Subcutaneous abdominal adipose tissue (tissue), 5 donors: ENCODE data around the gene TTLL3.
"Not testable (repeated sequence)": the region's sequence is repeated elsewhere in the genome, so short reads cannot be mapped to it uniquely, and the experiment has no call there.

Experiments
- H3K27ac ChIP-seq: one replicate; pipeline ENCODE4 v1.7.0; 2013; ENCODE audit warnings: low read depth, mild to moderate bottlenecking, inconsistent platforms, low read length, moderate library complexity
- H3K27me3 ChIP-seq, 5 donors: one replicate each; pipeline ENCODE4 v1.7.0; 2013; ENCODE audit warnings: low read length in 5 of 5, inconsistent platforms in 1 of 5; ENCODE audit not compliant: control insufficient read depth in 5 of 5, insufficient read depth in 4 of 5
- H3K36me3 ChIP-seq, 5 donors: one replicate each; pipeline ENCODE4 v1.7.0; 2013; ENCODE audit warnings: low read length in 5 of 5; ENCODE audit not compliant: control insufficient read depth in 5 of 5, insufficient read depth in 5 of 5
- H3K4me1 ChIP-seq, 5 donors: one replicate each; pipeline ENCODE4 v1.7.0; 2013; ENCODE audit warnings: low read length in 5 of 5, mild to moderate bottlenecking in 3 of 5, moderate library complexity in 1 of 5; ENCODE audit not compliant: control insufficient read depth in 5 of 5, insufficient read depth in 5 of 5
- H3K4me3 ChIP-seq, 5 donors: one replicate each; pipeline ENCODE4 v1.7.0; 2013; ENCODE audit warnings: low read length in 5 of 5, low read depth in 1 of 5
- H3K9ac ChIP-seq, 5 donors: one replicate each; pipeline ENCODE4 v1.7.0; 2013; ENCODE audit warnings: low read length in 5 of 5, mild to moderate bottlenecking in 4 of 5, moderate library complexity in 3 of 5
- H3K9me3 ChIP-seq, 5 donors: one replicate each; pipeline ENCODE4 v1.7.0; 2013; ENCODE audit warnings: low read length in 5 of 5; ENCODE audit not compliant: control insufficient read depth in 5 of 5
- donor health status: healthy.
- donor health status: healthy.
- donor health status: healthy.
- donor health status: healthy.
- donor health status: healthy.

Gene TTLL3

DNA sequence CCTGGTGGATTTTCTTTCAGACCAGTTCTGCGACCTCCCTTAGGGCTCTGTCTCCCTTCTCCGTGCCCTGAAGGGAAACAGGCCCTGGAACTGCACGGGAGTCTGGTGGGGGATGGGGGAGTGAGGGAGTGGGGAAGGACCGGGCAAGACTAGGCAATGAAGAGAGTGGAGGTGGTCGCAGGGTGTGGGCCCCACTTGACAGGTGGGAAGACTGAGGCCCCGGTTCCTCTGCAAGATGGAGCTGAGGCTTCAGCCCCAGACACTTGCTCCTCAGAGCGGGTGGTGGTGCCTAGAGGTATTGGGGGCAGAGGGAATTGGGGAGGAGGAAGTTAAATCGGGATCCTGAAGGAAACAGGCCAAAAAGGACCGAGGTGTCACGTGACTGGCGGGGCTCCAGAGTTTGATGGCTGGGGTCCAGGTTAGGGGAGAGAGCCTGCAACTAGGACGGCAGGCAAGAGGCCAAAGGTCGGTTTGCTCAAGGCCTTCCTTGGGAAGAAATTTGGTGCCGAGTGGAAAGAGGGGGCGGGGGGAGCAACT lies 39.7 kb upstream of the TTLL3 start:
- Histone ChIP-seq H3K9ac (peak overlapping the region; percentile 63 to 91 (median 87)), H3K9me3 (no peaks in the 10 kb centered on the region)

DNA sequence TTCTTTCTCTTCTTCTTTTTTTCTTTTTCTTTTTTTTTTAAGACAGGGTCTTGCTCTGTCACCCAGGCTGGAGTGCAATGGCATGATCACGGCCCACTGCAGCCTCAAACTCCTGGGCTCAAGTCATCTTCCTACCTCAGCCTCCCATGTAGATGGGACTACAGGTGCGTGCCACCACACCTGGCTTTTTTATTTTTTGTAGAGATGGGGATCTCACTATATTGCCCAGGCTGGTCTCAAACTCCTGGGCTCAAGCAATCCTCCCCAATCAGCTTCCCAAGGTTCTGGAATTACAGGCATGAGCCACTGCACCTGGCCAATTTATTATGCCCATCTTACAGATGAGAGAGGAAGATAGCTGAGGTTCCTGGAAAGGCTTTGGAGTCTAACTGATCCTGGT lies 39.1 kb upstream of the TTLL3 start:
- not testable (repeated sequence) for H3K27me3 ChIP-seq, H3K4me3 ChIP-seq, H3K9ac ChIP-seq, H3K36me3 ChIP-seq, H3K9me3 ChIP-seq
- Histone ChIP-seq H3K27ac (peak overlapping the region; percentile 97), H3K4me1 (peaks cover 13 to 55% (median 48%) of the 10 kb centered on the region in 5 donors)

More for the DNA sequence above, 39.7 kb upstream of the TTLL3 start:
- Histone ChIP-seq H3K4me1 (peaks cover 13 to 55% (median 49%) of the 10 kb centered on the region in 5 donors), H3K4me3 (peak overlapping the region; percentile 69 to 84 (median 81)), H3K36me3 (peaks cover under 1 to 12% (median 9%) of the 10 kb centered on the region in 5 donors), H3K27ac (peak overlapping the region; percentile 97), H3K27me3 (no peaks in the 10 kb centered on the region)

DNA sequence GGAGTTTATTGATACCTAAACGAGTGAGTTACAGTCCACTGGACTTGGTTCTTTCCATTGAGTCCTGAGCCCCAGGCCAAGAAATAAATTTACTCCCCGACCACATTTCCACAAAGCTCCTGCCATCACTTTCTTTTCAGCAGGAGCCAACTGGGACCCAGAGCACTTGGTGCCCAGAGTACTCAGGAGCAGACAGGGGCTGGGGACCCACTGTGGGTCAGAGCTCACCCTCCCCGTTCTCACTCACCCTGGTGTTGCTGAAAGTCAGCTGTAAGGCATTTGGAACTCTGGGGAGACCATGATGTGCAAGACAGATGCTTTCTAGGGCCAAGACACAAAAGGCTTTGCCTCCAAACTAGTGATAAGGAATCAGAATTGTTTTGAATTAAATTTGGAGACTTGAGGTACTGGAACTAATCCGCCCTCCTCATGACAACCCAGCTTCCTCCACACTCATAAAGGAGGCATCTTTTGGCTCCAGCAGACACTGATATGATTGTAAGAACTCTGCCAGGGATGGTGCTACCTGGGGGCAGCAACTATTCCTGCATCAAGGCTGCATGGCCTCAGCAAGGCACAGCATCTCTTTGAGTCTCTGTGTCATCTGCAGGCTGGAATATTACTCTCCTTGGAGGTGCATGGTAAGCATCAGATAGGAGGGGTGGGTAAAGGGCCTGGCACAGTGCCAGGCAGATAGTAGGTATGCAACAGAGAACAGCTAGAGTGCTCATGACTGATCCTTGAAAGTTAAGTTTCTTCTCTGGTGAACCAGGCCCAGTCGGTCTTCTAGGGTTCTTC lies 33.0 kb upstream of the TTLL3 start:
- Histone ChIP-seq H3K9ac (no peak overlapping the region), H3K36me3 (peaks cover under 1 to 20% (median 18%) of the 10 kb centered on the region in 5 donors), H3K4me3 (no peak overlapping the region), H3K4me1 (peaks cover 2 to 52% (median 27%) of the 10 kb centered on the region in 5 donors), H3K9me3 (no peaks in the 10 kb centered on the region), H3K27ac (no peak overlapping the region), H3K27me3 (no peaks in the 10 kb centered on the region)

DNA sequence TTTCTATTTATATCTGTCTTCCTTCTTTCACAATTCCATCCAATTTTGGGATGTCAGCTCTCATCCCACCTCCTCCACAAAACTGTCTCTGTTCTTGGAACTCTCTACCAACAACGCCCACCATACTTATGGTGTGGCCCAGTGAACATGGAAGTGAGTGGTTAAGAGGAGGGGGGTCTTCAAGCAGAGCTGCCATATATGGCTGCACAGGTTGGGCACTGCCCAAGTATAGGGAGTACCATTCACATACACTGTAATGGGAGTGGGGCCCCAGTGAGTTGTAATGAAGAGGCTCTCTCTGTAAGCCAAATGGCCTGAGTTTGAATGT lies 32.4 kb upstream of the TTLL3 start:
- no peaks in the 10 kb centered on the region for H3K9me3 ChIP-seq
- H3K4me1 ChIP-seq = peaks cover 2 to 52% (median 26%) of the 10 kb centered on the region in 5 donors
- H3K4me3 ChIP-seq = no peak overlapping the region
- no peaks in the 10 kb centered on the region for H3K27me3 ChIP-seq
- no peak overlapping the region for H3K9ac ChIP-seq
- peaks cover 4 to 26% (median 24%) of the 10 kb centered on the region in 5 donors for H3K36me3 ChIP-seq
- H3K27ac ChIP-seq = no peak overlapping the region

DNA sequence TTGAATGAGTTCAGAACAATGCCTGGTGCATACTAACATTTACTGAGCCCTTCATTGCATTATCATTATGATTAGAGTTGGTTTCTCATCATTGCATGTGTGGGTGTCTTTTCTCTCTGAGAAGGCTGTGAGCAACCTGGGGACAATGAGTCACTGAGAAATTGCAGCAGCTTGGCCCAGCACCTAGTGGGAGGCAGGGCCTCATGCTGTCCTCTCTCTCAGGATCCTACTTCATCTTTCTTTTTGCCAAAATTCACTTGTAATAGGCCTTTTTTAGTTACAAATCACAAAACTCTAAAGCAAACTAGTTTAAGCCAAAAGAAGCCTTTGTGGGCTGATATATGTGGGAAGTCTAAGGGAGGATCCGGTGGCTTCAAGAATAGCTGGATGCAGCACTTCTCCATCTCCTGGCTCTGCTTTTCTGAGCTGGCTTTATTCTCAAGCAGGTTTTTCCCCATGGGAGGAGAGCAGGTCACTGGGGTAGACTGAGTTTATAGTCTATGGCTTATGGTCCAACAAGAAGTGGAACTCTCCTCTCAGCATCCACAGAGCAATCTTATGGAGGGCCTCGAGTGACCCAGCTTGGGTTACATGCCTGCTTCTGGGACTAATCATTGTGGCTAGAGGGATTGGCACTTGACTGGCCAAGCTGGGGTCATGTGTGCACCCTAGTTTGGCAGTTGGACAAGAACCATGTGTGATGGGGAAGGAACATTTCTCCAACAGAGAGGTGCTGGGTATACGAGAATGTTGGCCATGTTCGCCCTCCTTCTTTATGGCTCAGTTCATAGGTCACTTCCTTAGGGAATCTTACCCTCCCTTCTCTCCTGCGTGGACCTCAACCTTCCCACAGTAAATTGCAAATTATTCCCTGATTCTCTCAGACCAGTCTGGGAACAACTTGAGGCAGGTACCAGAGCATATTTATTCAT lies 31.7 kb upstream of the TTLL3 start:
- Histone ChIP-seq H3K9ac (no peak overlapping the region), H3K27ac (no peak overlapping the region), H3K36me3 (peaks cover 7 to 31% (median 28%) of the 10 kb centered on the region in 5 donors), H3K4me3 (no peak overlapping the region), H3K27me3 (no peaks in the 10 kb centered on the region), H3K4me1 (peaks cover 2 to 52% (median 26%) of the 10 kb centered on the region in 5 donors), H3K9me3 (no peaks in the 10 kb centered on the region)

DNA sequence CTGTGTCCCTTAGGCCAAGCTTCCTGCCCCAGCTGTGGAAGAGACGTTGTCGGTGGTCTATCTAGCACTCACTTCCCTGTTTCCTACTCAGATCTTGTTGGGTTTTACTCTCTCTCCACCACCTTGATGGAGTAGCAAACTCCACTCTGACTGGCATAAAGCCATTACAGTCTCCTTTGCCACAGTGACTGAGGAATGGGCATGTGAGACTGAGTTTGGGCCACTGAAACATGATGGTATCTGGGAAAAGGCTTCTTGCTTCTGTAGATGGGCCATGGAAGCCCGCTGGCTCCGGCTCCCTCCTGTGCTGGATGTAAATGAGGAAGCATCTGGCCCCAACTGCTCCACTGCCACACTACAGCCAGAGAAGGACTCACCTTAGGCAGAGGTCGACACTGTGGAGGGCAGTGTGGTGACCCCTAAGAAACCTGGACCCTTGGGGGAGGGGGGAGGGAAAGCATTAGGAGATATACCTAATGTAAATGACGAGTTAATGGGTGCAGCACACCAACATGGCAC lies 30.9 kb upstream of the TTLL3 start:
- peaks cover 7 to 37% (median 33%) of the 10 kb centered on the region in 5 donors for H3K36me3 ChIP-seq
- H3K4me1 ChIP-seq = peaks cover 2 to 52% (median 26%) of the 10 kb centered on the region in 5 donors
- no peak overlapping the region for H3K9ac ChIP-seq
- no peaks in the 10 kb centered on the region for H3K9me3 ChIP-seq
- H3K27me3 ChIP-seq = no peaks in the 10 kb centered on the region
- H3K27ac ChIP-seq = no peak overlapping the region
- H3K4me3 ChIP-seq = no peak overlapping the region

DNA sequence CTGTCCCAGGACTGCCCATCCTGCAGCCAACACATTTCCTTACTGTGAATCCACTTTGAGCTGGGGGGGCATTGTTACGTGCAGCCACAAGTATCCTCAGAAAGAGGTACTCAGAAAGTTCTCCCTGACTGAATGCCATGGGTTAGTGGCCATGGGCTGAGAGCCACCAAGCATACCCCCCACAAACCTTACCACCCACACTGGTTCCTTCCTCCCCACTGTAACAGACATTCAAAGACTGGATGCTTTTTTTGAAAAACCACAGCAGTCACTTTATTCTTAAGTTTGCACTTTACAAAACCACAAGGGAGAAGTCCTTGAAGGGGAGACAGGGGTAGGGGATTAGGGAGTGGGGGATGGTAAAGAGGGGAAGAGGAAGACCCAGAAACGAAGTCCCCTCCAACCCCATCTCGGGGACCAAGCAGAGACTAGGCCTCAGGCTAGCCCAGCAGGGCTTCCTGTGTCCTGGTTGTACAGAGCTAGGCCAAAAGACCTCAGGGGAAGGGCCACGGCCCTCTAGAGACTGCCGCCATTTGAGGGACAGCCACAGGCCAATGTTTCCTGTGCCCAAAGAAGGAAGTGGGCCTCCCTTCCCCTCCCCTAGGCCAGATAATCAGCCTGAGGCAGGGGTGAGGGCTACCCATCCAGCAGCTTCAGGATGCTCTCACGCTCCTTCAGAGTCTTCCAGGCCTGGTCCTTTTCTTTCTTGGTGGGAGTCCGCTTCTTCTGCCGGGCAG lies 30.2 kb upstream of the TTLL3 start:
- H3K9me3 ChIP-seq = no peaks in the 10 kb centered on the region
- peaks cover 7 to 39% (median 35%) of the 10 kb centered on the region in 5 donors for H3K36me3 ChIP-seq
- H3K4me3 ChIP-seq = no peak overlapping the region
- peaks cover 2 to 52% (median 26%) of the 10 kb centered on the region in 5 donors for H3K4me1 ChIP-seq
- peak overlapping the region in 1 of 5 donors; percentile 35 for H3K9ac ChIP-seq
- H3K27ac ChIP-seq = no peak overlapping the region
- H3K27me3 ChIP-seq = no peaks in the 10 kb centered on the region

DNA sequence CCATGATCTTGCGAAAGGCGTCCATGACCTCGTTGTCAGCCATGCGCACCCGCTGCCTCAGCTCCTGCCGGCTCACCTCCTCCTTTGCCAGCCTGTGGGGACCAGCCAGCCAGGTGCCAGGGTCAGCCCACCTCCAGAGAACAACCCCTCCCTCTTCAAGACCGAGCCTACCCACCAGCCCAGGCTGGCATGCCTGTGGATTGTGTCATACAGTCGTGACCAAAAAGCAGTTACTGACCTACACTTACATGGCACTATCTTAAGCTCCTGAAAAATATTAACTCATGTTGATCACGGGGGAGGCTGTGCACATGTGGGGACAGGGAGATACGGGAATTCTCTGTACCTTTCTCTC lies 29.6 kb upstream of the TTLL3 start:
- no peak overlapping the region for H3K27ac ChIP-seq
- H3K9ac ChIP-seq = peak overlapping the region in 1 of 5 donors; percentile 35
- H3K27me3 ChIP-seq = no peaks in the 10 kb centered on the region
- H3K9me3 ChIP-seq = no peaks in the 10 kb centered on the region
- peaks cover 7 to 45% (median 39%) of the 10 kb centered on the region in 5 donors for H3K36me3 ChIP-seq
- no peak overlapping the region for H3K4me3 ChIP-seq
- H3K4me1 ChIP-seq = peaks cover 2 to 52% (median 26%) of the 10 kb centered on the region in 5 donors

DNA sequence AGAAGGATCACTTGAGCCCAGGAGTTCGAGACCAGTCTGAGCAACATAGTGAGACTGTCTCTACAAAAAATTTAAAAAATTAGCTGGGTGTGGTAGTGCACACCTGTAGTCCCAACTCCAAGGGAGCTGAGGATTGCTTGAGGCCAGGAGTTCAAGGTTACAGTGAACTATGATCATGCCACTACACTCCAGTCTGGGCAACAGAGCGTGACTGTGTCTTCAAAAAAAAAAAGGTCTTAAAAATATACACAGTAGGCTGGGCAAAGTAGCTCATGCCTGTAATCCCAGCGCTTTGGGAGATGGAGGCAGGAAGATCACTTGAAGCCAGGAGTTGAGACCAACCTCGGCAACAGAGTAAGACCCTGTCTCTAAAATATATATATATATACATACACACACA lies 29.2 kb upstream of the TTLL3 start:
- no peak overlapping the region for H3K27ac ChIP-seq

More for the DNA sequence above, 29.2 kb upstream of the TTLL3 start:
- H3K4me3 ChIP-seq = no peak overlapping the region
- H3K9me3 ChIP-seq = no peaks in the 10 kb centered on the region
- no peak overlapping the region for H3K9ac ChIP-seq
- H3K36me3 ChIP-seq = peaks cover 7 to 48% (median 42%) of the 10 kb centered on the region in 5 donors
- H3K4me1 ChIP-seq = peaks cover 4 to 56% (median 29%) of the 10 kb centered on the region in 5 donors
- no peaks in the 10 kb centered on the region for H3K27me3 ChIP-seq
